HepG2 (cell line): Measurements from ENCODE around the gene SETD2. TPM values are rescaled to one million over a fixed set of nuclear protein-coding genes. Genes with fewer than 3 reads are reported as not detected.

Experiments used
- BCL6 ChIP-seq: IDR thresholded peaks from 2 replicates; pipeline ENCODE4 v1.6.1; 2016; ENCODE audit warnings: missing genetic modification reagents, missing compliant biosample characterization
- BRCA1 ChIP-seq: sonication (generic); formaldehyde crosslinking; IDR thresholded peaks from 2 replicates; pipeline ENCODE4 v1.4.0; 2020; ENCODE audit warnings: missing genetic modification reagents
- DNMT3B ChIP-seq: conservative IDR thresholded peaks from 2 replicates; pipeline ENCODE4 v1.6.1; 2016; ENCODE audit warnings: missing biosample characterization, control low read depth
- DR1 ChIP-seq: sonication (generic); formaldehyde crosslinking; IDR thresholded peaks from 2 replicates; pipeline ENCODE4 v1.8.0; 2021; ENCODE audit warnings: mild to moderate bottlenecking, missing genetic modification reagents, inconsistent platforms
- HIVEP1 ChIP-seq: sonication (generic); formaldehyde crosslinking; IDR thresholded peaks from 2 replicates; pipeline ENCODE4 v1.4.0; 2020; ENCODE audit warnings: mild to moderate bottlenecking, missing genetic modification reagents
- IRF9 ChIP-seq: sonication (generic); formaldehyde crosslinking; IDR thresholded peaks from 2 replicates; pipeline ENCODE4 v1.8.0; 2022; ENCODE audit warnings: missing genetic modification reagents, mild to moderate bottlenecking, borderline replicate concordance
- MAFK ChIP-seq, 2 experiments: IDR thresholded peaks in 1 of 2; conservative IDR thresholded peaks in 1 of 2; 2 replicates each; pipeline ENCODE4 v1.6.1; 2011; ENCODE audit warnings: improper control_type of control experiment in 2 of 2, low read length in 2 of 2
- MED1 ChIP-seq: sonication (generic); formaldehyde crosslinking; IDR thresholded peaks from 2 replicates; pipeline ENCODE4 v1.4.0; 2020; ENCODE audit warnings: missing genetic modification reagents
- NCOR1 ChIP-seq: fragments of 200-600 bp; sonication (generic); IDR thresholded peaks from 2 replicates; pipeline ENCODE4 v1.7.0; 2017; ENCODE audit warnings: antibody characterized with exemption, low read length, borderline replicate concordance
- SOX13 ChIP-seq, 3 experiments: fragments of 450-650 bp in 1 of 3; sonication (generic) in 1 of 3; formaldehyde crosslinking in 1 of 3; IDR thresholded peaks in 2 of 3; conservative IDR thresholded peaks in 1 of 3; 2 replicates each; pipeline versions ENCODE4 v1.5.0 to v1.6.1; 2016 to 2020; ENCODE audit warnings: antibody characterized with exemption in 1 of 3, mild to moderate bottlenecking in 1 of 3, missing compliant biosample characterization in 1 of 3, missing genetic modification reagents in 1 of 3, moderate library complexity in 1 of 3
- SOX6 ChIP-seq, 2 experiments: fragments of 450-650 bp in 1 of 2; sonication (generic) in 1 of 2; formaldehyde crosslinking in 1 of 2; IDR thresholded peaks; 2 replicates each; pipeline versions ENCODE4 v1.4.0 to v1.6.1; 2017 to 2020; ENCODE audit warnings: antibody characterized with exemption in 1 of 2, mild to moderate bottlenecking in 1 of 2, missing genetic modification reagents in 1 of 2
- SP1 ChIP-seq, 2 experiments: fragments of 450-650 bp in 1 of 2; sonication (generic) in 1 of 2; formaldehyde crosslinking in 1 of 2; IDR thresholded peaks; 2 replicates each; pipeline versions ENCODE4 v1.4.0 to v1.6.1; 2016 to 2020; ENCODE audit warnings: missing genetic modification reagents in 1 of 2
- SP140L ChIP-seq: sonication (generic); formaldehyde crosslinking; IDR thresholded peaks from 2 replicates; pipeline ENCODE4 v1.4.0; 2020; ENCODE audit warnings: missing genetic modification reagents, borderline replicate concordance
- XBP1 ChIP-seq: sonication (generic); formaldehyde crosslinking; IDR thresholded peaks from 2 replicates; pipeline ENCODE4 v1.5.0; 2020; ENCODE audit warnings: missing genetic modification reagents
- ZBTB46 ChIP-seq: sonication (generic); formaldehyde crosslinking; IDR thresholded peaks from 2 replicates; pipeline ENCODE4 v1.4.0; 2020; ENCODE audit warnings: mild to moderate bottlenecking, missing genetic modification reagents, borderline replicate concordance
- ZNF180 ChIP-seq: sonication (generic); formaldehyde crosslinking; IDR thresholded peaks from 2 replicates; pipeline ENCODE4 v1.4.0; 2020; ENCODE audit warnings: low read depth, missing genetic modification reagents, borderline replicate concordance
- ZNF205 ChIP-seq: IDR thresholded peaks from 2 replicates; pipeline ENCODE4 v1.6.1; 2018; ENCODE audit warnings: missing biosample characterization, missing genetic modification reagents
- ZNF432 ChIP-seq: sonication (generic); formaldehyde crosslinking; IDR thresholded peaks from 2 replicates; pipeline ENCODE4 v1.5.0; 2020; ENCODE audit warnings: missing genetic modification reagents, mild to moderate bottlenecking, borderline replicate concordance
- polyA plus RNA-seq, 8 experiments: library from polyadenylated mRNA; depleted of rRNA in 3 of 8; stranded (reverse) in 7 of 8; unstranded in 1 of 8; fragments of >200 nt; fragmentation: Illumina TruSeq in 4 of 8; extraction: Trizol in 4 of 8; gene quantifications; 2 replicates each; pipeline versions ENCODE4 v1.2.1 to v1.2.3, GENCODE V29; 2011 to 2016; ENCODE audit warnings: low read depth in 4 of 8, missing spikeins in 1 of 8, mixed read lengths in 1 of 8; ENCODE audit not compliant: insufficient read depth in 1 of 8
- total RNA-seq, 5 experiments: library from RNA; depleted of rRNA; stranded (reverse); fragments of >200 nt; fragmentation: Illumina TruSeq; extraction: Trizol; gene quantifications; 2 replicates each; pipeline ENCODE4 v1.2.3, GENCODE V29; 2016; ENCODE audit warnings: low read depth in 1 of 5
- TF ChIP-seq, protein P1 (sequence below): sonication (generic); formaldehyde crosslinking; IDR thresholded peaks from 2 replicates; pipeline ENCODE4 v1.4.0; 2020; ENCODE audit warnings: mild to moderate bottlenecking, missing genetic modification reagents

SETD2 gene
- total and polyA plus RNA-seq, 2 of the 13 experiments (the other 11 are each of a cell fraction or from before 2014, with no cell fraction given) = 14.2 to 24.2 TPM

DNA sequence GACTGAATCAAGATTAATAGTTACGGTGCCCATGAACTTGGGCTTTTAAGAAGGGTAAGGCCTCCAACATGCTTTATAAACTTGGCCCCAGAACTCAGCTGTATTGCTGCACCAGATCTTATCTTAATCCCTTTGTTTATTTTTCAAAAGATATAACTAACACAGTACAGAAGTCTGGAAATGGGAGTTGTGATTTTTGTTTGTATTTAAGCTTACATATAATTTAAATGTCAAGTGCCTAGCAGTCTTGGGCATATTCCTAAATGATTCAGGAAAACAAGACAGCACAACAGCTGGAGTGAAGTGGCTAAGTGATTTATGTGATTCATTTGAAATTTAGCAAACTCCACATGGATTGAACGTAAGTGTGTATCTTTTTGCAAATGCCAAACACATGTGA lies 128.3 kb downstream of the SETD2 start (continued):
- TF ChIP-seq MAFK (conservative IDR thresholded peaks at IDR 0.05 in 1 of 2, IDR thresholded peaks at IDR 0.05 in 1 of 2; ENCODE audit: low read length in 2 of 2) (no peak), ZNF432 (CRISPR knock-in tag) (no peak), DNMT3B (CRISPR knock-in tag) (no peak), IRF9 (CRISPR knock-in tag) (no peak), XBP1 (no peak), ZNF205 (CRISPR knock-in tag) (no peak), SP1 (IDR thresholded peaks at IDR 0.05) (no peak), SP1 (CRISPR knock-in tag; IDR thresholded peaks at IDR 0.05) (no peak), MED1 (no peak), BRCA1 (CRISPR knock-in tag) (no peak), NCOR1 (peak; percentile 67; the same call in 1 of the 2 replicates), SP140L (CRISPR knock-in tag) (no peak), ZBTB46 (CRISPR knock-in tag) (no peak), SOX6 (IDR thresholded peaks at IDR 0.05) (no peak), SOX6 (CRISPR knock-in tag; IDR thresholded peaks at IDR 0.05) (peak; percentile 23; the same call in 1 of the 2 replicates), ZNF180 (CRISPR knock-in tag) (no peak), DR1 (CRISPR knock-in tag) (no peak), SOX13 (IDR thresholded peaks at IDR 0.05) (no peak), SOX13 (CRISPR knock-in tag; conservative IDR thresholded peaks at IDR 0.05 in 1 of 2, IDR thresholded peaks at IDR 0.05 in 1 of 2) (peak in 1 of 2 experiments; percentile 26; a peak in 1 of 4 replicates), BCL6 (CRISPR knock-in tag) (peak; percentile 59), HIVEP1 (CRISPR knock-in tag) (no peak)
- TF ChIP-seq, protein P1, sequence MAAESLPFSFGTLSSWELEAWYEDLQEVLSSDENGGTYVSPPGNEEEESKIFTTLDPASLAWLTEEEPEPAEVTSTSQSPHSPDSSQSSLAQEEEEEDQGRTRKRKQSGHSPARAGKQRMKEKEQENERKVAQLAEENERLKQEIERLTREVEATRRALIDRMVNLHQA (CRISPR knock-in tag) = no peak
